HepG2 (cell line): Measurements from ENCODE around the gene MED22. TPM values are rescaled to one million over a fixed set of nuclear protein-coding genes. Genes with fewer than 3 reads are reported as not detected.

Source experiments
- ARNT ChIP-seq: fragments of 450-650 bp; IDR thresholded peaks from 2 replicates; pipeline ENCODE4 v1.6.1; 2017
- ASH2L ChIP-seq: fragments of 300-600, 200-600 bp; sonication (generic); IDR thresholded peaks from 2 replicates; pipeline ENCODE4 v1.7.0; 2017; ENCODE audit warnings: low read depth, mild to moderate bottlenecking, moderate library complexity, mixed read lengths, low read length; ENCODE audit not compliant: insufficient read length
- CEBPB ChIP-seq: IDR thresholded peaks from 2 replicates; pipeline ENCODE4 v1.6.1; 2011; ENCODE audit warnings: low read depth, low read length, improper control_type of control experiment, borderline replicate concordance
- FOXO1 ChIP-seq: sonication (generic); formaldehyde crosslinking; IDR thresholded peaks from 2 replicates; pipeline ENCODE4 v1.4.0; 2020; ENCODE audit warnings: missing genetic modification reagents
- FOXP1 ChIP-seq, 2 experiments: fragments of 450-650 bp in 1 of 2; IDR thresholded peaks; 2 replicates each; pipeline ENCODE4 v1.6.1; 2017 to 2018; ENCODE audit warnings: antibody characterized with exemption in 1 of 2
- KDM4B ChIP-seq: sonication (generic); formaldehyde crosslinking; IDR thresholded peaks from 2 replicates; pipeline ENCODE4 v1.4.0; 2020; ENCODE audit warnings: missing genetic modification reagents
- NFYB ChIP-seq: sonication (generic); formaldehyde crosslinking; IDR thresholded peaks from 2 replicates; pipeline ENCODE4 v1.4.0; 2020; ENCODE audit warnings: missing genetic modification reagents
- YEATS4 ChIP-seq: sonication (generic); formaldehyde crosslinking; IDR thresholded peaks from 2 replicates; pipeline ENCODE4 v1.4.0; 2020; ENCODE audit warnings: missing genetic modification reagents, borderline replicate concordance
- YY1 ChIP-seq: IDR thresholded peaks from 2 replicates; pipeline ENCODE4 v1.6.1; 2011; ENCODE audit warnings: low read length, low read depth, moderate library complexity, mild to moderate bottlenecking; ENCODE audit not compliant: insufficient read depth, insufficient replicate concordance
- ZBTB8A ChIP-seq: sonication (generic); formaldehyde crosslinking; IDR thresholded peaks from 2 replicates; pipeline ENCODE4 v1.4.0; 2020; ENCODE audit warnings: mild to moderate bottlenecking, low read depth, missing genetic modification reagents, borderline replicate concordance
- ZNF17 ChIP-seq: sonication (generic); formaldehyde crosslinking; IDR thresholded peaks from 2 replicates; pipeline ENCODE4 v1.5.0; 2020; ENCODE audit warnings: mild to moderate bottlenecking, missing genetic modification reagents
- ZNF232 ChIP-seq: sonication (generic); formaldehyde crosslinking; IDR thresholded peaks from 2 replicates; pipeline ENCODE4 v1.4.0; 2020; ENCODE audit warnings: missing genetic modification reagents, borderline replicate concordance
- ZNF333 ChIP-seq: sonication (generic); formaldehyde crosslinking; IDR thresholded peaks from 2 replicates; pipeline ENCODE4 v1.4.0; 2020; ENCODE audit warnings: mild to moderate bottlenecking, missing genetic modification reagents, borderline replicate concordance
- ZNF343 ChIP-seq: sonication (generic); formaldehyde crosslinking; IDR thresholded peaks from 2 replicates; pipeline ENCODE4 v1.4.0; 2020; ENCODE audit warnings: mild to moderate bottlenecking, missing genetic modification reagents
- ZNF431 ChIP-seq: sonication (generic); formaldehyde crosslinking; IDR thresholded peaks from 2 replicates; pipeline ENCODE4 v1.9.0; 2022; ENCODE audit warnings: missing genetic modification reagents, low read depth, mild to moderate bottlenecking, borderline replicate concordance
- ZNF460 ChIP-seq: sonication (generic); formaldehyde crosslinking; IDR thresholded peaks from 2 replicates; pipeline ENCODE4 v1.5.1; 2020; ENCODE audit warnings: missing genetic modification reagents, mild to moderate bottlenecking, borderline replicate concordance
- ZNF552 ChIP-seq: sonication (generic); formaldehyde crosslinking; IDR thresholded peaks from 2 replicates; pipeline ENCODE4 v1.9.0; 2022; ENCODE audit warnings: missing genetic modification reagents, mild to moderate bottlenecking, borderline replicate concordance
- ZNF580 ChIP-seq: IDR thresholded peaks from 2 replicates; pipeline ENCODE4 v1.6.1; 2016; ENCODE audit warnings: low read depth, borderline replicate concordance
- ZNF703 ChIP-seq: sonication (generic); formaldehyde crosslinking; IDR thresholded peaks from 2 replicates; pipeline ENCODE4 v1.5.1; 2020; ENCODE audit warnings: missing genetic modification reagents, mild to moderate bottlenecking, moderate library complexity, borderline replicate concordance
- polyA plus RNA-seq, 8 experiments: library from polyadenylated mRNA; depleted of rRNA in 3 of 8; stranded (reverse) in 7 of 8; unstranded in 1 of 8; fragments of >200 nt; fragmentation: Illumina TruSeq in 4 of 8; extraction: Trizol in 4 of 8; gene quantifications; 2 replicates each; pipeline versions ENCODE4 v1.2.1 to v1.2.3, GENCODE V29; 2011 to 2016; ENCODE audit warnings: low read depth in 4 of 8, missing spikeins in 1 of 8, mixed read lengths in 1 of 8; ENCODE audit not compliant: insufficient read depth in 1 of 8
- total RNA-seq, 5 experiments: library from RNA; depleted of rRNA; stranded (reverse); fragments of >200 nt; fragmentation: Illumina TruSeq; extraction: Trizol; gene quantifications; 2 replicates each; pipeline ENCODE4 v1.2.3, GENCODE V29; 2016; ENCODE audit warnings: low read depth in 1 of 5
- TF ChIP-seq, protein P1 (sequence below): IDR thresholded peaks from 2 replicates; pipeline ENCODE4 v1.6.1; 2016; ENCODE audit warnings: low read depth
- TF ChIP-seq, protein P2 (sequence below): sonication (generic); formaldehyde crosslinking; conservative IDR thresholded peaks from 2 replicates; pipeline ENCODE4 v1.4.0; 2020; ENCODE audit warnings: missing genetic modification reagents
- TF ChIP-seq, protein P3 (sequence below): sonication (generic); formaldehyde crosslinking; IDR thresholded peaks from 2 replicates; pipeline ENCODE4 v1.4.0; 2020; ENCODE audit warnings: mild to moderate bottlenecking, missing genetic modification reagents
- TF ChIP-seq, protein P4 (sequence below): sonication (generic); formaldehyde crosslinking; IDR thresholded peaks from 2 replicates; pipeline ENCODE4 v1.4.0; 2020; ENCODE audit warnings: missing genetic modification reagents

The MED22 gene
- total and polyA plus RNA-seq, 2 of the 13 experiments (the other 11 are each of a cell fraction or from before 2014, with no cell fraction given) = 15.8 to 22.1 TPM

GRCh38 chr9:133386338-133386737, 38.4 kb upstream of the MED22 start (continued):
- TF ChIP-seq, protein P1, sequence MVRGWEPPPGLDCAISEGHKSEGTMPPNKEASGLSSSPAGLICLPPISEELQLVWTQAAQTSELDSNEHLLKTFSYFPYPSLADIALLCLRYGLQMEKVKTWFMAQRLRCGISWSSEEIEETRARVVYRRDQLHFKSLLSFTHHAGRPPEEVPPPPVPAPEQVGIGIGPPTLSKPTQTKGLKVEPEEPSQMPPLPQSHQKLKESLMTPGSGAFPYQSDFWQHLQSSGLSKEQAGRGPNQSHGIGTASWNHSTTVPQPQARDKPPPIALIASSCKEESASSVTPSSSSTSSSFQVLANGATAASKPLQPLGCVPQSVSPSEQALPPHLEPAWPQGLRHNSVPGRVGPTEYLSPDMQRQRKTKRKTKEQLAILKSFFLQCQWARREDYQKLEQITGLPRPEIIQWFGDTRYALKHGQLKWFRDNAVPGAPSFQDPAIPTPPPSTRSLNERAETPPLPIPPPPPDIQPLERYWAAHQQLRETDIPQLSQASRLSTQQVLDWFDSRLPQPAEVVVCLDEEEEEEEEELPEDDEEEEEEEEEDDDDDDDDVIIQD (CRISPR knock-in tag) = no peak
- no peak for TF ChIP-seq KDM4B (CRISPR knock-in tag)
- TF ChIP-seq ZNF460 (CRISPR knock-in tag) = no peak
- TF ChIP-seq ASH2L = no peak
- 0 out of 2 replicates have a peak, but pooled peaks have one; percentile 20 for TF ChIP-seq ZNF333 (CRISPR knock-in tag)
- no peak for TF ChIP-seq ZNF343
- no peak for TF ChIP-seq ZBTB8A
- TF ChIP-seq YY1 = no peak
- TF ChIP-seq FOXP1 (IDR thresholded peaks at IDR 0.05) = no peak
- peak; percentile 26; the same call in 1 of the 2 replicates for TF ChIP-seq FOXP1 (CRISPR knock-in tag; IDR thresholded peaks at IDR 0.05)
- no peak for TF ChIP-seq ZNF552 (CRISPR knock-in tag)
- TF ChIP-seq, protein P2, sequence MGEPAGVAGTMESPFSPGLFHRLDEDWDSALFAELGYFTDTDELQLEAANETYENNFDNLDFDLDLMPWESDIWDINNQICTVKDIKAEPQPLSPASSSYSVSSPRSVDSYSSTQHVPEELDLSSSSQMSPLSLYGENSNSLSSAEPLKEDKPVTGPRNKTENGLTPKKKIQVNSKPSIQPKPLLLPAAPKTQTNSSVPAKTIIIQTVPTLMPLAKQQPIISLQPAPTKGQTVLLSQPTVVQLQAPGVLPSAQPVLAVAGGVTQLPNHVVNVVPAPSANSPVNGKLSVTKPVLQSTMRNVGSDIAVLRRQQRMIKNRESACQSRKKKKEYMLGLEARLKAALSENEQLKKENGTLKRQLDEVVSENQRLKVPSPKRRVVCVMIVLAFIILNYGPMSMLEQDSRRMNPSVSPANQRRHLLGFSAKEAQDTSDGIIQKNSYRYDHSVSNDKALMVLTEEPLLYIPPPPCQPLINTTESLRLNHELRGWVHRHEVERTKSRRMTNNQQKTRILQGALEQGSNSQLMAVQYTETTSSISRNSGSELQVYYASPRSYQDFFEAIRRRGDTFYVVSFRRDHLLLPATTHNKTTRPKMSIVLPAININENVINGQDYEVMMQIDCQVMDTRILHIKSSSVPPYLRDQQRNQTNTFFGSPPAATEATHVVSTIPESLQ (CRISPR knock-in tag) = no peak
- no peak for TF ChIP-seq ZNF703
- 0 out of 2 replicates have a peak, but pooled peaks have one; percentile 84 for TF ChIP-seq ZNF232 (CRISPR knock-in tag)
- TF ChIP-seq, protein P3, sequence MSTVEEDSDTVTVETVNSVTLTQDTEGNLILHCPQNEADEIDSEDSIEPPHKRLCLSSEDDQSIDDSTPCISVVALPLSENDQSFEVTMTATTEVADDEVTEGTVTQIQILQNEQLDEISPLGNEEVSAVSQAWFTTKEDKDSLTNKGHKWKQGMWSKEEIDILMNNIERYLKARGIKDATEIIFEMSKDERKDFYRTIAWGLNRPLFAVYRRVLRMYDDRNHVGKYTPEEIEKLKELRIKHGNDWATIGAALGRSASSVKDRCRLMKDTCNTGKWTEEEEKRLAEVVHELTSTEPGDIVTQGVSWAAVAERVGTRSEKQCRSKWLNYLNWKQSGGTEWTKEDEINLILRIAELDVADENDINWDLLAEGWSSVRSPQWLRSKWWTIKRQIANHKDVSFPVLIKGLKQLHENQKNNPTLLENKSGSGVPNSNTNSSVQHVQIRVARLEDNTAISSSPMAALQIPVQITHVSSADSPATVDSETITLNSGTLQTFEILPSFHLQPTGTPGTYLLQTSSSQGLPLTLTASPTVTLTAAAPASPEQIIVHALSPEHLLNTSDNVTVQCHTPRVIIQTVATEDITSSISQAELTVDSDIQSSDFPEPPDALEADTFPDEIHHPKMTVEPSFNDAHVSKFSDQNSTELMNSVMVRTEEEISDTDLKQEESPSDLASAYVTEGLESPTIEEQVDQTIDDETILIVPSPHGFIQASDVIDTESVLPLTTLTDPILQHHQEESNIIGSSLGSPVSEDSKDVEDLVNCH = no peak
- peak; percentile 69; the same call in 1 of the 2 replicates for TF ChIP-seq YEATS4
- peak; percentile 72; the same call in 1 of the 2 replicates for TF ChIP-seq ZNF580 (CRISPR knock-in tag)
- TF ChIP-seq ZNF431 (CRISPR knock-in tag) = no peak; the same call in 1 of the 2 replicates
- TF ChIP-seq ZNF17 = no peak
- TF ChIP-seq, protein P4, sequence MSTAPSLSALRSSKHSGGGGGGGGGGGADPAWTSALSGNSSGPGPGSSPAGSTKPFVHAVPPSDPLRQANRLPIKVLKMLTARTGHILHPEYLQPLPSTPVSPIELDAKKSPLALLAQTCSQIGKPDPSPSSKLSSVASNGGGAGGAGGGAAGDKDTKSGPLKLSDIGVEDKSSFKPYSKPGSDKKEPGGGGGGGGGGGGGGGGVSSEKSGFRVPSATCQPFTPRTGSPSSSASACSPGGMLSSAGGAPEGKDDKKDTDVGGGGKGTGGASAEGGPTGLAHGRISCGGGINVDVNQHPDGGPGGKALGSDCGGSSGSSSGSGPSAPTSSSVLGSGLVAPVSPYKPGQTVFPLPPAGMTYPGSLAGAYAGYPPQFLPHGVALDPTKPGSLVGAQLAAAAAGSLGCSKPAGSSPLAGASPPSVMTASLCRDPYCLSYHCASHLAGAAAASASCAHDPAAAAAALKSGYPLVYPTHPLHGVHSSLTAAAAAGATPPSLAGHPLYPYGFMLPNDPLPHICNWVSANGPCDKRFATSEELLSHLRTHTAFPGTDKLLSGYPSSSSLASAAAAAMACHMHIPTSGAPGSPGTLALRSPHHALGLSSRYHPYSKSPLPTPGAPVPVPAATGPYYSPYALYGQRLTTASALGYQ (CRISPR knock-in tag) = no peak
- TF ChIP-seq NFYB (CRISPR knock-in tag) = no peak
- TF ChIP-seq CEBPB = no peak
- TF ChIP-seq FOXO1 (CRISPR knock-in tag) = peak; percentile 93
- no peak for TF ChIP-seq ARNT
